SK-N-SH treated with all-trans-retinoic acid at 6 μM for 48 hours (cell line): ENCODE data around the gene PKM.
"Not testable (repeated sequence)": the region's sequence is repeated elsewhere in the genome, so short reads cannot be mapped to it uniquely, and the experiment has no call there.

ENCODE experiments used
- ARNTL ChIP-seq: fragments of 450-650 bp; formaldehyde crosslinking; IDR thresholded peaks from 2 replicates; pipeline ENCODE4 v1.5.0; 2020; ENCODE audit warnings: low read depth, mild to moderate bottlenecking, moderate library complexity, borderline replicate concordance
- BACH2 ChIP-seq: fragments of 250-450 bp; sonication (Bioruptor Pico); IDR thresholded peaks from 2 replicates; pipeline ENCODE4 v1.9.0; 2021; ENCODE audit warnings: mild to moderate bottlenecking, borderline replicate concordance
- CSDC2 ChIP-seq: fragments of 250-450 bp; sonication (Bioruptor Pico); IDR thresholded peaks from 2 replicates; pipeline ENCODE4 v1.5.0; 2020; ENCODE audit warnings: mild to moderate bottlenecking, moderate library complexity
- ESRRG ChIP-seq: fragments of 250-450 bp; sonication (Bioruptor Pico); IDR thresholded peaks from 2 replicates; pipeline ENCODE4 v1.6.1; 2021; ENCODE audit warnings: mild to moderate bottlenecking
- PPARA ChIP-seq: fragments of 250-450 bp; sonication (Bioruptor Pico); IDR thresholded peaks from 2 replicates; pipeline ENCODE4 v1.5.0; 2020; ENCODE audit warnings: mild to moderate bottlenecking, borderline replicate concordance
- RARB ChIP-seq: fragments of 250-450 bp; sonication (Bioruptor Pico); IDR thresholded peaks from 2 replicates; pipeline ENCODE4 v1.8.0; 2021; ENCODE audit warnings: mild to moderate bottlenecking, moderate library complexity
- ZFP3 ChIP-seq: fragments of 250-450 bp; sonication (Bioruptor Pico); IDR thresholded peaks from 2 replicates; pipeline ENCODE4 v1.5.0; 2020; ENCODE audit warnings: mild to moderate bottlenecking, moderate library complexity
- ZNF565 ChIP-seq: fragments of 450-650 bp; formaldehyde crosslinking; conservative IDR thresholded peaks from 2 replicates; pipeline ENCODE4 v1.5.0; 2020; ENCODE audit warnings: low read depth, mild to moderate bottlenecking, moderate library complexity
- ZNF70 ChIP-seq: fragments of 450-650 bp; formaldehyde crosslinking; IDR thresholded peaks from 2 replicates; pipeline ENCODE4 v1.5.0; 2020; ENCODE audit warnings: mild to moderate bottlenecking, moderate library complexity
- TF ChIP-seq, protein P1 (sequence below): fragments of 250-450 bp; sonication (Bioruptor Pico); IDR thresholded peaks from 2 replicates; pipeline ENCODE4 v1.8.0; 2020; ENCODE audit warnings: mild to moderate bottlenecking, moderate library complexity, borderline replicate concordance
- TF ChIP-seq, protein P2 (sequence below): fragments of 250-450 bp; sonication (Bioruptor Pico); IDR thresholded peaks from 2 replicates; pipeline ENCODE4 v1.5.1; 2021; ENCODE audit warnings: mild to moderate bottlenecking, moderate library complexity
- TF ChIP-seq, protein P3 (sequence below): fragments of 250-450 bp; sonication (Bioruptor Pico); IDR thresholded peaks from 2 replicates; pipeline ENCODE4 v1.8.0; 2021; ENCODE audit warnings: low read depth, mild to moderate bottlenecking, moderate library complexity, borderline replicate concordance

DNA sequence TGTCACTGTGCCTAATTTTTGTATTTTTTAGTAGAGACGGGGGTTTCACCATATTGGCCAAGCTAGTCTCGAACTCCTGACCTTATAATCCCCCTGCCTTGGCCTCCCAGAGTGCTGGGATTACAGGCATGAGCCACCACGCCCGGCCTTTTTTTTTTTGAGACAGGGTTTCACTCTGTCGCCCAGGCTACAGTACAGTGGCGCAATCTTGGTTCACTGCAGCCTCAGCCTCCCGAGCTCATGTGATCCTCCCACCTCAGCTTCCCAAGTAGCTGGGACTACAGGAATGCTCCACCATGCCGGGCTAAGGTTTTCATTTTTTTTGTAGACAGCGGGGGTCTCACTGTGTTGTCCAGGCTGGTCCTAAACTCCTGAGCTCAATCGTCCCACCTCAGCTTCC, 59.0 kb downstream of the PKM start:
- TF ChIP-seq ZFP3 (CRISPR knock-in tag); ESRRG (CRISPR knock-in tag); RARB; PPARA (CRISPR knock-in tag); ZNF565 (CRISPR knock-in tag); CSDC2; ARNTL (CRISPR knock-in tag); ZNF70 (CRISPR knock-in tag); BACH2 (CRISPR knock-in tag): not testable (repeated sequence)
- TF ChIP-seq, protein P1, sequence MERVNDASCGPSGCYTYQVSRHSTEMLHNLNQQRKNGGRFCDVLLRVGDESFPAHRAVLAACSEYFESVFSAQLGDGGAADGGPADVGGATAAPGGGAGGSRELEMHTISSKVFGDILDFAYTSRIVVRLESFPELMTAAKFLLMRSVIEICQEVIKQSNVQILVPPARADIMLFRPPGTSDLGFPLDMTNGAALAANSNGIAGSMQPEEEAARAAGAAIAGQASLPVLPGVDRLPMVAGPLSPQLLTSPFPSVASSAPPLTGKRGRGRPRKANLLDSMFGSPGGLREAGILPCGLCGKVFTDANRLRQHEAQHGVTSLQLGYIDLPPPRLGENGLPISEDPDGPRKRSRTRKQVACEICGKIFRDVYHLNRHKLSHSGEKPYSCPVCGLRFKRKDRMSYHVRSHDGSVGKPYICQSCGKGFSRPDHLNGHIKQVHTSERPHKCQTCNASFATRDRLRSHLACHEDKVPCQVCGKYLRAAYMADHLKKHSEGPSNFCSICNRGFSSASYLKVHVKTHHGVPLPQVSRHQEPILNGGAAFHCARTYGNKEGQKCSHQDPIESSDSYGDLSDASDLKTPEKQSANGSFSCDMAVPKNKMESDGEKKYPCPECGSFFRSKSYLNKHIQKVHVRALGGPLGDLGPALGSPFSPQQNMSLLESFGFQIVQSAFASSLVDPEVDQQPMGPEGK = not testable (repeated sequence)
- TF ChIP-seq, protein P2, sequence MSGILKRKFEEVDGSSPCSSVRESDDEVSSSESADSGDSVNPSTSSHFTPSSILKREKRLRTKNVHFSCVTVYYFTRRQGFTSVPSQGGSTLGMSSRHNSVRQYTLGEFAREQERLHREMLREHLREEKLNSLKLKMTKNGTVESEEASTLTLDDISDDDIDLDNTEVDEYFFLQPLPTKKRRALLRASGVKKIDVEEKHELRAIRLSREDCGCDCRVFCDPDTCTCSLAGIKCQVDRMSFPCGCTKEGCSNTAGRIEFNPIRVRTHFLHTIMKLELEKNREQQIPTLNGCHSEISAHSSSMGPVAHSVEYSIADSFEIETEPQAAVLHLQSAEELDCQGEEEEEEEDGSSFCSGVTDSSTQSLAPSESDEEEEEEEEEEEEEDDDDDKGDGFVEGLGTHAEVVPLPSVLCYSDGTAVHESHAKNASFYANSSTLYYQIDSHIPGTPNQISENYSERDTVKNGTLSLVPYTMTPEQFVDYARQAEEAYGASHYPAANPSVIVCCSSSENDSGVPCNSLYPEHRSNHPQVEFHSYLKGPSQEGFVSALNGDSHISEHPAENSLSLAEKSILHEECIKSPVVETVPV = not testable (repeated sequence)
- TF ChIP-seq, protein P3, sequence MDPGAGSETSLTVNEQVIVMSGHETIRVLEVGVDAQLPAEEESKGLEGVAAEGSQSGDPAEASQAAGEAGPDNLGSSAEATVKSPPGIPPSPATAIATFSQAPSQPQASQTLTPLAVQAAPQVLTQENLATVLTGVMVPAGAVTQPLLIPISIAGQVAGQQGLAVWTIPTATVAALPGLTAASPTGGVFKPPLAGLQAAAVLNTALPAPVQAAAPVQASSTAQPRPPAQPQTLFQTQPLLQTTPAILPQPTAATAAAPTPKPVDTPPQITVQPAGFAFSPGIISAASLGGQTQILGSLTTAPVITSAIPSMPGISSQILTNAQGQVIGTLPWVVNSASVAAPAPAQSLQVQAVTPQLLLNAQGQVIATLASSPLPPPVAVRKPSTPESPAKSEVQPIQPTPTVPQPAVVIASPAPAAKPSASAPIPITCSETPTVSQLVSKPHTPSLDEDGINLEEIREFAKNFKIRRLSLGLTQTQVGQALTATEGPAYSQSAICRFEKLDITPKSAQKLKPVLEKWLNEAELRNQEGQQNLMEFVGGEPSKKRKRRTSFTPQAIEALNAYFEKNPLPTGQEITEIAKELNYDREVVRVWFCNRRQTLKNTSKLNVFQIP (CRISPR knock-in tag) = not testable (repeated sequence)
